NCI-H1436 (cell line): ENCODE data around the gene MIXL1.
"Not testable (repeated sequence)": the region's sequence is repeated elsewhere in the genome, so short reads cannot be mapped to it uniquely, and the experiment has no call there.

Experiments
- DNase-seq: peaks from one replicate; lab custom pipeline; 2025; lab: John Stamatoyannopoulos, UW

The MIXL1 gene

DNA sequence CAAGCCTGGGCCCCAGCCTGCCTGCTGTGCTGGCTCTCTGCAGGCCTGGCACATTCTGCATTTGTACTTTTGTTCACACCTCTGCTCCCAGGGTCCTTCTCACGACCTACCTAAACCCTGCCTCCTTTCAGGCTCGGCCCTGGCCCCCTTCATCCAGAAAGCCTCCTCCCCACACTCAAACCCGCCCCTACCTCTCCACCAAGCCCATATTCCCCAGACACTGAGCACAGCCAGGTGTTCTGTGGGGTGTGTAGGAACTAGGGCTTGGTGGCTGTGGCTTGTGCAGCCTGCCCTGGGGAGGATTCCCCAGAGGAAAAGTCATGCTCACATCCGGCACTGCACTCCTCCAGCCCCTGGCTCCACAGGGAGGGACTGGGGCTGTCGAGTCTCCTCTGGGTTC is 8.2 kb upstream of the MIXL1 start:
- DNase-seq = peak; percentile 67

DNA sequence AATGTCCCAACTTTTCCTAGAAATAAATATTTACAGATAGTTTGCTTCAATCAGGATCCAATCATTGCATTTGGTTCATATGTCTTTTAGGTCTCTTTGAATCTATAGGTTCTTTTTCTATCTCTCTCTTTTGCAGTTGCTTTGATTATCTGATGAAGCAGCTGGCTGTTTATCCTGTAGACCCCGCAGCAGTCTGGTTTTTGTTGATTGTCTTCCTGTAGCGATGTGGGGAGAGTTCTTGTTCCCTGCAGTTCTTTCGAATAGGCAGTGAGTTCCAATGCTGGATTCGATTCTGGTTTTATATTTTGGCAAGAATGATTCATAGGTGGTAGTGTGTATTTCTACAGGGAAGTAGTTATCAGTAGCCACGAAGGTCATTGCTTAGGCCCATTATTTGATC is 7.4 kb upstream of the MIXL1 start:
- no peak for DNase-seq

GRCh38 chr1:226217273-226217672 is 6.2 kb upstream of the MIXL1 start:
- DNase-seq = no peak

- no peak for DNase-seq
Observed at GRCh38 chr1:226220473-226221189, 2.8 kb upstream of the MIXL1 start.

DNA sequence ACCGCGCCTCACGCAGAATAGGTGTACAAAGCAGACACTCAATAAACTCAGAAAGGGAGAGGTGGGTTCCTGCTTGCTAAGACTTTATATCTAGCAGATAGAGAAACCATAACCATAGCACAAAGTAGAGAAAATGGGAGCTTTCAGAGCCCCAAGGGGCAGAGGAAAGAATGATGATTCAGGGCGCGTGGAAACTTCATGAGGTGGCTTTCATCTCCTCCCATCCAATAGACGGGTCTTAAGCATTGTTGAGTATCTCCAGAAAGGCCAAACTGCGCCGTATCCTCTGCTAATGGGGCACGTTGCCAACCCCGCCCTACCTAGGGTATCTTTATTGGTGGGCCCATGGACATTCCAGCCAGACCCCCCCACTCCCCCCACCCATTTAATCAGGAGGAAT is 778 bp upstream of the MIXL1 start:
- no peak for DNase-seq

- peak; percentile 35 for DNase-seq
Observed at GRCh38 chr1:226223786-226224244, 351 bp downstream of the MIXL1 start.

- DNase-seq = no peak
Observed at GRCh38 chr1:226226601-226227000, 3.1 kb downstream of the MIXL1 start.

DNA sequence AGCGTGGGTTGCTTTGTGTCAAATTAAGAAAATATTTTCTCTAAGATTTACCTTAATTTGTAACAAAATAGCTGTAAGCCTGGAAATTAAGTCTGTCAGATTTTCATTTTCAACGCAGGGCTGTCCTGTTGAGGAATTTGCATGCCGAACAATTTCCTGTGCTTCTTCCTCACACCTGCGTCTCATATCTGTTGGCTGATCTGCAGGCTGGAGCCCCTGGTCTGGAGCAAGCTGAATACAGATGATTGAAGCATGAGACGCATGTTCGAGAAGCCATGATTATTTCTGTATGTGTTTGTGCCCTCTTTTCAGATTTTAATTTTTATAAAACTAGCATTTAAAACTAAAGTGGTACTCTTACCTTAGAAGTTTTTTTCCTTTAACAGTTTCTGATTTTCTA is 9.8 kb downstream of the MIXL1 start:
- DNase-seq = no peak

DNA sequence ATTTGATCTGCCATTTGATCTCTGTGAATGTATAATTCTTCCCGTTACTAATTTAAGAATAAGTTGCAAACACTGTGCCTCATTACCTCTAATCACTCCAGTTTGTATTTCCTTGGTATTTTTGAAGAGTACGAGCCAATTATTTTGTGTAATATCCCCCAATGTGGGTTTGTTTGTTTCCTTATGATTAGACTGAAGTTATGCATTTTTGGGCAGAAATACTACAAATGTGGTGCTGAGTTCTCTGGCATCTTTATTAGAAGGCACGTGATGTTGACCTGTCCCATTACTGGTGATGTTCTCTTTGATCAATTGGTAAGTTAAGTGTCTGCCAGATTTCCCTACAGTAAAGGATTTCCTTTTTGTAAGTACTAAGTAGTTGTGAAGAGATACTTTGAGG is 10.3 kb downstream of the MIXL1 start:
- no peak for DNase-seq

GRCh38 chr1:226236826-226237225 is 13.4 kb downstream of the MIXL1 start:
- no peak for DNase-seq

GRCh38 chr1:226239421-226239820 is 16.0 kb downstream of the MIXL1 start:
- DNase-seq = no peak

DNA sequence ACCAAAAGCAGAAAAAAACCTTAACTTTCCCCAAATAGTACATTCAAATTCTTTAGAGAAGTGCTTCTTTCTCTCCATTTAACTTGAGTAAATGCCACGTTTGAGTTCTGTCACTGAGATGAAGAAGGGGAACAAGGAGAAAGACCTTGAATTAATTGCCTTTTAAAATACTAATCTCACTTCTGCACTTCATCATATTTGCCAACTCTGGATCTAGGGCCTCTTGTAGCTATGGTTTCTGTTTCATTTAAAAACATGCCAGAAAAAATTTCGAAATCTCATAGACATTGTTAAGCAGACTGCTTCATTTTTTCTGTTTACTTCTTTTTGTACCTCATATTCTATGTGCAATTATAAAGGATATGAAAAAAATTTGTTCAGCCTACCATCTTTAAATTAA is 24.6 kb downstream of the MIXL1 start:
- DNase-seq = no peak

DNA sequence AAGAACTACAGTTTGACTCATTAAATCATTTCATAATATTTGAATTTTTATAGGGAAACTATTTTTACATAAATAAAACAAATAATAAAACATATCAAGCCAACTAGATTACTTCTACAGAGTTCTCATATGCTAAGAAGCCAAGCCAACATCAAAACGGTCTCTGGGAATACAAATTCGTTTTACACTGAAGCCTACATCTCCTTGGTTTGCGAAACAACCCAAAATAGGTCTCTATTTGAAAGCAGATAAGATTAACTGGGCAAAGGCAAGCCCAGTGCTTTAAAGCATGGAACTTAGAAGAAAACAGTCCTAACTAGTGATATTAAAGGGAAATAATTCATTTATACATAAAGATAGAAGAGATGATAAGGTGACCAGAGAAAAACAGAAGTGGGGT is 25.3 kb downstream of the MIXL1 start:
- DNase-seq = no peak

- no peak for DNase-seq
Observed at GRCh38 chr1:226250511-226250910, 27.0 kb downstream of the MIXL1 start.

DNA sequence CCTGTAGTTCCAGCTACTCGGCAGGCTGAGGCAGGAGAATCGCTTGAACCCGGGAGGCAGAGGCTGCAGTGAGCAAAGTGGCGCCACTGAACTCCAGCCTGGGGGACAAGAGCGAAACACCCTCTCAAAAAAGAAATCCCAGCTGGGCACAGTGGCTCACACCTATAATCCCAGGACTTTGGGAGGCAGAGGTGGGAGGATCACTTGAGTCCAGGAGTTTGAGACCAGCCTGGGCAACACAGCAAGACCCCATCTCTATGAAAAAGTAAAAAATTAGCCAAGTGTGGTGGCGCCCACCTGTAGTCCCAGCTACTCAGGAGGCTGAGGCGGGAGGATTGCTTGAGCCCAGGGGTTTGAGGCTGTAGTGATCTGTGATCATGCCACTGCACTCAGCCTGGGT is 29.4 kb downstream of the MIXL1 start:
- DNase-seq = not testable (repeated sequence)

DNA sequence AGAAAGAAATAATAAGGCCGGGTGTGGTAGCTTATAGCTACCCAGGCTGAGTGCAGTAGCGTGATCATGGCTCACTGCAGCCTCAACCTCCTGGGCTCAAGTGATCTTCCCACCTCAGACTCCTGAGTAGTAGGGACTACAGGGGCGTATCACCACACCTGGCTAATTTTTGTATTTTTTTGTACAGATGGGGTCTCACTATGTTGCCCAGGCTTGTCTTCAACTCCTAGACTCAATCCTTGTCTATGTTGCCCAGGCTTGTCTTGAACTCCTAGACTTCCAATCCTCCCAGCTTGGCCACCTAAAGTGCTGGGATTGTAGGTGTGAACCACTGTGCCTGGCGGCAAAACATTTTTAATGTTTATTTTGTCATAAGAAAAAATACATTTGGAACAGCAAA is 30.5 kb downstream of the MIXL1 start:
- no peak for DNase-seq

DNA sequence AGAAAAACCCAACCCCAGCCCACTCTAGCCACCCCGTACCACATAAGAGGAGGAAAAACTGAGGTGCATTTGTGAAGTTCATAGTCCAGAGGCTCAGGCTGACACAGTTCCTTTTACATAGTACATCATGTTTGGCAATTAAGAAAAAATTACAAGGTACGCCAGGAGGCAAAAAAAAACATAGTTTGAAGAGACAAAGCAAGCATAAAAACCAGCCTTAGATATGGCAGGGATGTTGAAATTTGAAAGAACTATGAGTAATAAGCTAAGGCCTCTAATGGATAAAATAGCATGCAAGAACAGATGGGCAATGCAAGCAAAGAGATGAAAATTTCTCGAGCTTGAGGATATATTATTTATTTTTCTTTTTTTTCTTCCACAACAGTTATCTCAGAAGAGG is 31.9 kb downstream of the MIXL1 start:
- DNase-seq = no peak

GRCh38 chr1:226261818-226262217 is 38.4 kb downstream of the MIXL1 start:
- DNase-seq = no peak

DNA sequence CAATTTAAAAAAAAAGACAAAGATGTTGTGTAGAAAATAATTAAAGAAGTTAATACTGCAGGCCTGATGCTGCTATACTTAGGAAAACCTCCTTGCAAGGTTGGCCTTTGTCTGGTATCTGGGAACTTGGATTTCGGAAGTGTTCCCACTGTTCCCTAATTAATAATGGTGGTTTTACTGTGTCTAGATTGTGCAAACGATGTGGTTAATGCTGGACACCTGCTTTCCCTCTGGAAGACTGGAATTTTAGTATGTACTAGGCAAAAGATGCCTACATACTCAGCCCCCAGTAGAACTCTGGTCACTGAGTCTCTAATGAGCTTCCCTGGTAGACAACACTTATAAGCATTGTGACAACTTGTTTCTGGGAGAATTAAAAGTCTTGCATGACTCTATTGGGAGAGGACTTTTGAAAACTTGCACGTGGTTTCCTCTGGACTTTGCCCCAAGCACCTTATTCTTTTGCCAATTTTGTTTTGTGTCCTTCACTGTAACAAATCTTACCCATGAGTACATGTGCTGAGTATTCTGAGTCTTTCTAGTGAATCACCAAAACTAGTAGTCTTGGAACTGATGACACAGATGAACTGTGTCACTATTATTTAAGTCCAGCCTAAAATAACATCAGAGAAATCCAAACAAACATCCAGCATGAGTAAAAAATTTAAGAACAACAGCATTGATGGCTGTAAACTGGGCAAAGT is 45.1 kb downstream of the MIXL1 start:
- DNase-seq = no peak

DNA sequence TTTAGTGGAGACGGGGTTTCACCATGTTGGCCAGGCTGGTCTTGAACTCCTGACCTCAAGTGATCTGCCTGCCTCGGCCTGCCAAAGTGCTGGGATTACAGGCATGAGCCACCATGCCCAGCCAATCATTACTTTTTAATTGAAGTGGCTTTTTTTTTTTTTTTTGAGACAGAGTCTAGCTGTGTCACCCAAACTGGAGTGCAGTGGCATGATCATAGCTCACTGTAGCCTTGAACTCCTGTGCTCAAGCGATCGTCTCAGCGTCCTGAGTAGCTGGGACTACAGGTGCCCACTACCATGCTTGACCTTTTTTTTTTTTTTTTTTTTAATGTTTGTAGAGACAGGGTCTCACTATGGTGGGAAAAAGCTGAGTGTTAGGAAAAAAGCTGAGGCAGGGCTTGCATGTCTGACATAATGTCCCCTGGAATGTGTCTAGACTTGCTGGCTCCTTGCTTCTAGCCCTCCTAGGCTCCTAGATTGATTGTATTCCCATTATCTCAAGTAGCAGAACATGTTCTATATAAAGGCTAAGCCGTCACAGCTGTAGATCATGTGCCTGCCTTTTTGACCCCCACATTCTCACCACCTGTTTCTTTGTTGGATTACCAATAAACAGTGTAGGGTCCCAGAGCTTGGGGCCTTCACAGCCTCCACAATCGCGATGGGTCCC is 48.9 kb downstream of the MIXL1 start:
- peak; percentile 29 for DNase-seq

DNA sequence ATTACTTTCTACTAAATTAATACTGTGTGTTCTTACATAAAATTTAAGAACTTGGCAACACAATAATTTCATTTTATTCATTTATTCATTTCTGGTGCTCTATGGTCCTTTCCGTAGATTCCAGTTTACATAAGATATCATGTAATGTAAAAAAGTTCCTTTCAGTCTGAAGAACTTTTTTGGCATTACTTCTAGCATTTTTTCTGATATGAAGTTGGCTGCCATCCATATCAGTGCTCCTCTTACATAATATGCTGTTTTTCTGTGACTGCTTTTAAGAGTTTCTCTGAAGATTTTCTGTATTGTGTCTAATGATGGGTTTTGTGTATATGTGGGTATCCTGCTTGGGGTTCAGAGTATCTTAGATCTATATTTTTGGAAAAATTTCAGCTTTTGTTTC is 50.7 kb downstream of the MIXL1 start:
- DNase-seq = no peak

GRCh38 chr1:226276077-226276682 is 52.7 kb downstream of the MIXL1 start:
- DNase-seq = no peak
